GM06990 (cell line): ENCODE data around the gene C8B.

Source experiments
- DNase-seq: peaks from one replicate; pipeline ENCODE4 v3.0.0-alpha.2; 2011; ENCODE audit not compliant: insufficient read length; ENCODE audit errors: extremely low read depth
- H3K27me3 ChIP-seq: replicated peaks from 2 replicates; pipeline ENCODE4 v1.6.0; 2011; ENCODE audit warnings: low read length; ENCODE audit not compliant: control insufficient read depth, insufficient read depth
- H3K36me3 ChIP-seq: 2 replicates; pipeline ENCODE4 v1.5.1; 2011; ENCODE audit warnings: low read length; ENCODE audit not compliant: control insufficient read depth, insufficient read depth
- H3K4me3 ChIP-seq: replicated peaks from 2 replicates; pipeline ENCODE4 v1.5.1; 2011; ENCODE audit warnings: low read depth, mild to moderate bottlenecking, control low read depth, low read length
- CTCF ChIP-seq: IDR thresholded peaks from 2 replicates; pipeline ENCODE4 v1.5.1; 2011; ENCODE audit warnings: low read length, control low read depth, mild to moderate bottlenecking, inconsistent platforms; ENCODE audit not compliant: insufficient read depth, poor library complexity, severe bottlenecking

The C8B gene

GRCh38 chr1:56904663-56905397 lies 61.0 kb downstream of the C8B start:
- TF ChIP-seq CTCF, result no peak
- no peak overlapping the region for H3K4me3 ChIP-seq
- DNase-seq, result no peak

GRCh38 chr1:56903778-56904177 lies 62.0 kb downstream of the C8B start:
- no peak for TF ChIP-seq CTCF

More at GRCh38 chr1:56904663-56905397, 61.0 kb downstream of the C8B start:
- Histone ChIP-seq H3K27me3 (no peaks in the 10 kb centered on the region), H3K36me3 (no peaks in the 10 kb centered on the region)

GRCh38 chr1:56901716-56902115 lies 64.1 kb downstream of the C8B start:
- H3K27me3 ChIP-seq, result no peaks in the 10 kb centered on the region
- no peak for DNase-seq
- no peak for TF ChIP-seq CTCF
- no peaks in the 10 kb centered on the region for H3K36me3 ChIP-seq
- H3K4me3 ChIP-seq, result no peak overlapping the region

More at GRCh38 chr1:56903778-56904177, 62.0 kb downstream of the C8B start:
- no peak for DNase-seq
- Histone ChIP-seq H3K27me3 (no peaks in the 10 kb centered on the region), H3K4me3 (no peak overlapping the region), H3K36me3 (no peaks in the 10 kb centered on the region)

GRCh38 chr1:56898879-56899278 lies 66.9 kb downstream of the C8B start:
- Histone ChIP-seq H3K36me3 (no peaks in the 10 kb centered on the region), H3K4me3 (no peak overlapping the region), H3K27me3 (no peaks in the 10 kb centered on the region)
- no peak for TF ChIP-seq CTCF
- DNase-seq, result no peak

- no peaks in the 10 kb centered on the region for H3K36me3 ChIP-seq
- H3K27me3 ChIP-seq, result no peaks in the 10 kb centered on the region
- TF ChIP-seq CTCF, result no peak
- DNase-seq, result no peak
- H3K4me3 ChIP-seq, result no peak overlapping the region
Measured at GRCh38 chr1:56898005-56898373, 67.8 kb downstream of the C8B start.
